Heart left ventricle (tissue), 16 donors: ENCODE data around the gene TGFBR3L. TPM values are rescaled to one million over a fixed set of nuclear protein-coding genes. Genes with fewer than 3 reads are reported as not detected.
A peak's percentile ranks its signal among the peaks of the same experiment; 100 is the strongest.
"Not testable (repeated sequence)": the region's sequence is repeated elsewhere in the genome, so short reads cannot be mapped to it uniquely, and the experiment has no call there.

Source experiments
- ATAC-seq, 4 donors: fragments of 200-7000 bp; cut with Tn5 transposase; one replicate each; pipeline ENCODE4 v1.9.1; 2020 to 2022; ENCODE audit warnings: moderate library complexity in 4 of 4, mild to moderate bottlenecking in 3 of 4, moderate number of reproducible peaks in 1 of 4
- DNase-seq, 5 donors: peaks; one replicate each; pipeline ENCODE4 v3.0.0-alpha.2; 2020
- H3K27ac ChIP-seq, 12 donors: fragments of 200-600 bp; sonication (generic) in 4 of 12; one replicate each; pipeline versions ENCODE4 v1.5.0 to v1.8.0; 2016 to 2022; ENCODE audit warnings: mild to moderate bottlenecking in 2 of 12
- H3K27me3 ChIP-seq, 9 donors: fragments of 200-600 bp; sonication (generic) in 2 of 9; one replicate each; pipeline versions ENCODE4 v1.5.1 to v1.8.0; 2016 to 2022; ENCODE audit warnings: mild to moderate bottlenecking in 3 of 9
- H3K36me3 ChIP-seq, 9 donors: fragments of 200-600 bp; sonication (generic) in 2 of 9; one replicate each; pipeline versions ENCODE4 v1.5.0 to v1.8.0; 2018 to 2022; ENCODE audit warnings: mild to moderate bottlenecking in 2 of 9
- H3K4me1 ChIP-seq, 12 donors: fragments of 200-600 bp; sonication (generic) in 4 of 12; one replicate each; pipeline versions ENCODE4 v1.5.0 to v1.8.0; 2016 to 2022; ENCODE audit warnings: mild to moderate bottlenecking in 3 of 12
- H3K4me3 ChIP-seq, 12 donors: fragments of 200-600 bp; sonication (generic) in 4 of 12; one replicate each; pipeline versions ENCODE4 v1.5.0 to v1.8.0; 2017 to 2022; ENCODE audit warnings: mild to moderate bottlenecking in 9 of 12, moderate library complexity in 4 of 12
- H3K9me3 ChIP-seq, 12 donors: fragments of 200-600 bp; sonication (generic) in 4 of 12; one replicate each; pipeline versions ENCODE4 v1.5.0 to v1.8.0; 2016 to 2022; ENCODE audit warnings: mild to moderate bottlenecking in 1 of 12
- CTCF ChIP-seq, 12 donors: fragments of 200-600 bp; sonication (generic) in 4 of 12; IDR thresholded peaks; one replicate each; pipeline versions ENCODE4 v1.5.0 to v1.8.0; 2018 to 2022; ENCODE audit warnings: antibody characterized with exemption in 12 of 12, mild to moderate bottlenecking in 5 of 12
- POLR2A ChIP-seq, 2 donors: fragments of 450-650 bp; IDR thresholded peaks; one replicate each; pipeline ENCODE4 v1.6.1; 2017; ENCODE audit warnings: antibody characterized with exemption in 2 of 2, mild to moderate bottlenecking in 2 of 2, moderate library complexity in 2 of 2
- WGBS, 4 donors: extraction: QIAGEN DNeasy Blood & Tissue Kit in 2 of 4; methylation state at CpG; one replicate each; pipeline versions ENCODE4 v1.1.5 to v1.1.7; 2013 to 2018; 5-methylcytosine and 5-hydroxymethylcytosine counted together
- intact Hi-C, 10 donors: fragments of 100-400 bp; cut with DNase I; formaldehyde crosslinking; loops; one replicate each; pipeline versions ENCODE4 v1.11.1 to v1.14.2; 2022
- polyA plus RNA-seq, 2 donors: library from polyadenylated mRNA; stranded (reverse); fragments of 200-250 nt; gene quantifications; one replicate each; pipeline ENCODE4 v1.2.3, GENCODE V29; 2013
- total RNA-seq, 9 donors: library from RNA; depleted of rRNA in 2 of 9; stranded (reverse); fragments of >200 nt in 2 of 9; fragmentation: NEBNext Ultra II Directional in 3 of 9; extraction: Animal tissue kit (Norgen Biotek cat#: 25700) in 3 of 9; gene quantifications; one replicate each; pipeline versions ENCODE4 v1.1.0 to v1.2.4, GENCODE V29; 2016 to 2023
- donor health status: ischemic (EF 13 %, LVEDD 7.1; RV severe dilation, severe dysfunction).
- donor health status: healthy with polysubstance abuse.
- donor health status: DM: no; HTN: yes; CAD: no.
- donor health status: DM: no; HTN: no; CAD: no.
- donor health status: ischemic (EF 25% LVEDD 6.9; RV normal size, moderate dysfunction).
- donor health status: ischemic (EF 25% LVEDD 5.7; RV mildly dilated, moderate dysfunction).
- donor health status: healthy.
- donor health status: DM: yes; HTN: yes; CAD: no.
- donor health status: ischemic (EF 35%, LVEDD 5.7; RV mildly dilated, moderate dysfunction).
- donor health status: nonischemic (EF 11% LVEDD 7.7; RV severe dilation, severe dysfunction).
- donor health status: DM: yes; HTN: yes; CAD: no.
- donor health status: PGD.
- donor health status: ischemic (EF 29% LVEDD 5.4; RV normal size, mild dysfunction).
- donor health status: nonischemic (EF 23%, LVEDD 6.1; RV moderate dilation, normal function).

The TGFBR3L gene
- total and polyA plus RNA-seq, 11 donors = 0.76 to 41.2 (median 6.8) TPM

- peak overlapping the region; percentile 10 to 56 (median 38) for H3K4me3 ChIP-seq
- TF ChIP-seq POLR2A (IDR thresholded peaks at IDR 0.05) = peak in 1 of 2 donors; percentile 10
- peak in 11 of 12 donors; percentile 22 to 64 (median 47) for TF ChIP-seq CTCF (IDR thresholded peaks at IDR 0.05)
- H3K36me3 ChIP-seq = peaks cover 0 to 17% (median 12%) of the 10 kb centered on the region in 9 donors
- WGBS, 4 donors = 1 to 10% (median 1%) methylated on average over 2 to 71 of the region's 71 CpGs
- H3K27me3 ChIP-seq = peaks cover 16 to 51% (median 33%) of the 10 kb centered on the region in 9 donors
- DNase-seq (peak in 1 of 5 donors; percentile 63), ATAC-seq (peak in 2 of 4 donors; percentile 3 to 4)
- H3K27ac ChIP-seq = peak overlapping the region in 10 of 12 donors; percentile 19 to 84 (median 60)
- peaks cover 5 to 64% (median 37%) of the 10 kb centered on the region in 12 donors for H3K4me1 ChIP-seq
- intact Hi-C loops = loop anchor here in 1 of 10 donors (2.0 kb wide), 1 partner anchor 13 kb away; no protein-coding TSS in a partner anchor
- no peaks in the 10 kb centered on the region for H3K9me3 ChIP-seq
Measured at GRCh38 chr19:7917267-7918061, 2.8 kb downstream of the TGFBR3L start.

GRCh38 chr19:7918062-7918614 lies 3.5 kb downstream of the TGFBR3L start:
- Histone ChIP-seq H3K4me3 (peak overlapping the region in 11 of 12 donors; percentile 15 to 56 (median 39)), H3K27ac (peak overlapping the region in 7 of 12 donors; percentile 24 to 84 (median 75)), H3K4me1 (peaks cover 5 to 64% (median 37%) of the 10 kb centered on the region in 12 donors), H3K36me3 (peaks cover 0 to 17% (median 14%) of the 10 kb centered on the region in 9 donors), H3K27me3 (peaks cover 16 to 51% (median 33%) of the 10 kb centered on the region in 9 donors)
- DNase-seq, ATAC-seq, H3K9me3 ChIP-seq: not testable (repeated sequence)
- intact Hi-C loops = loop anchor here in 1 of 10 donors (2.0 kb wide), 1 partner anchor 13 kb away; no protein-coding TSS in a partner anchor
- 29 to 44% (median 32%) methylated on average over 29 of the region's 29 CpGs for WGBS, 4 donors

GRCh38 chr19:7918615-7919421 lies 4.2 kb downstream of the TGFBR3L start:
- H3K36me3 ChIP-seq = peaks cover 0 to 19% (median 14%) of the 10 kb centered on the region in 9 donors
- H3K4me1 ChIP-seq = peaks cover 5 to 64% (median 37%) of the 10 kb centered on the region in 12 donors
- peak in 1 of 5 donors; percentile 68 for DNase-seq
- 39 to 66% (median 51%) methylated on average over 25 to 42 of the region's 42 CpGs for WGBS, 4 donors
- H3K27me3 ChIP-seq = peaks cover 16 to 51% (median 33%) of the 10 kb centered on the region in 9 donors
- no peaks in the 10 kb centered on the region for H3K9me3 ChIP-seq
- peak overlapping the region in 6 of 12 donors; percentile 57 to 89 (median 69) for H3K4me3 ChIP-seq
- ATAC-seq = no peak
- intact Hi-C loops = loop anchor here in 1 of 10 donors (2.0 kb wide), 1 partner anchor 14 kb away; no protein-coding TSS in a partner anchor
- peak overlapping the region in 2 of 12 donors; percentile 89 to 96 for H3K27ac ChIP-seq
- TF ChIP-seq CTCF (IDR thresholded peaks at IDR 0.05) (no peak), POLR2A (IDR thresholded peaks at IDR 0.05) (no peak)
